ENCODE results near the gene NRCAM. TPM values are rescaled to one million over a fixed set of nuclear protein-coding genes. Genes with fewer than 3 reads are reported as not detected.

NRCAM gene
- total and polyA plus RNA-seq, 2 of the 8 experiments (the other 6 are each of a cell fraction or from before 2014, with no cell fraction given): 2.7 to 3.8 TPM

DNA sequence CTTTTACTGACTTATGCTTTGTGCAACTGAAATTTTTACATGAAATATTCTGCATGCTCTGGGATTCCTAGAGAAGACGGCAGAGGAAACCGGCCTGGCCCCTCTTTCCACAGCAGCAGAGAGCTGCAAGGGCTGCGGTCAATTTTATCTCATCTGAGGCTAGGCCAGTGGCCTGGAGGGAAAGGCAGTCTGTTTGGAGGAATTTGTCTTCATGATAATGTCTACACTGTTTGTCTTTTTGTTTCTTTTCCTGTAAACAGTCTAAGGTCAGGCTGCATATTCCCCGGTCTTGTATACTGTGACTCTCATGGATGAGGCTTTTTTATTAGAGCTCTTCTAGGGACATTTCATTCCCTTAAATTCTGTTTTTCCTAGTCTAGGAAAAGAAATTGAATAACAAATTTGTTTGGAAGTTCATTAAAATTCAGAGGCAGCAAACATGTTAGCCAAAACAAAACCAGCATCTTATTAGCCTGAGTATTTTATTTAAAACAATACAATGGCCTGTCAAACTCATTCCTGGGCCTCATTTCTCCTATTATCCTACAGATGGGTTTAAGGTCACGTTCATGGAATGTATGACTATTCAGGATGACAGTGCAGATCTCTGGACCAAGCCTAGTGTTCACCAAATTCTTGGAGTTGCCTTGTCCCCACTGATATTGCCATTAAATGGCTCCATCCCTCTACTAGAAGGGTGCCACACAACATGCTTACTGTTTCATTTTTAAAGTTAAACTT is 352.5 kb downstream of the NRCAM start:
- no peaks in the 10 kb centered on the region for H3K4me1 ChIP-seq (replicated peaks in 1 of 4; ENCODE audit: control insufficient read depth in 3 of 4, insufficient read depth in 4 of 4, low read length in 3 of 4)
- TF ChIP-seq, protein P1, sequence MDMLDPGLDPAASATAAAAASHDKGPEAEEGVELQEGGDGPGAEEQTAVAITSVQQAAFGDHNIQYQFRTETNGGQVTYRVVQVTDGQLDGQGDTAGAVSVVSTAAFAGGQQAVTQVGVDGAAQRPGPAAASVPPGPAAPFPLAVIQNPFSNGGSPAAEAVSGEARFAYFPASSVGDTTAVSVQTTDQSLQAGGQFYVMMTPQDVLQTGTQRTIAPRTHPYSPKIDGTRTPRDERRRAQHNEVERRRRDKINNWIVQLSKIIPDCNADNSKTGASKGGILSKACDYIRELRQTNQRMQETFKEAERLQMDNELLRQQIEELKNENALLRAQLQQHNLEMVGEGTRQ (IDR thresholded peaks at IDR 0.05; ENCODE audit: low read length): no peak
- TF ChIP-seq EZH2 (IDR thresholded peaks at IDR 0.05; ENCODE audit: low read depth, low read length, severe bottlenecking) (no peak), KDM1A (IDR thresholded peaks at IDR 0.05; ENCODE audit: borderline replicate concordance, low read length) (no peak)

More for the DNA sequence above, 352.5 kb downstream of the NRCAM start:
- Histone ChIP-seq H3K14ac (ENCODE audit: insufficient read length) (no peak overlapping the region), H3K9me3 (ENCODE audit: insufficient read depth in 2 of 2, low read depth in 1 of 2, low read length in 1 of 2) (no peaks in the 10 kb centered on the region), H4K8ac (ENCODE audit: extremely low read depth, insufficient read depth, low read length) (no peak overlapping the region), H3K23ac (ENCODE audit: insufficient read length) (no peak overlapping the region), H2BK120ac (replicated peaks; ENCODE audit: low read depth, low read length) (no peak overlapping the region), H2BK15ac (ENCODE audit: low read length) (no peak overlapping the region), H2BK12ac (ENCODE audit: low read depth, low read length) (no peak overlapping the region), H2AK5ac (ENCODE audit: low read depth, low read length) (no peak overlapping the region), H3K36me3 (ENCODE audit: control insufficient read depth in 2 of 4, insufficient read depth in 4 of 4, low read length in 3 of 4) (no peaks in the 10 kb centered on the region), H4K5ac (ENCODE audit: insufficient read length, low read depth, low read length) (no peak overlapping the region), H3K79me2 (ENCODE audit: control insufficient read depth in 1 of 2, insufficient read depth in 2 of 2, low read length in 2 of 2) (no peaks in the 10 kb centered on the region), H3K4me3 (ENCODE audit: extremely low read depth in 1 of 4, insufficient read depth in 2 of 4, low read depth in 3 of 4, low read length in 4 of 4) (no peak overlapping the region), H3K4ac (replicated peaks; ENCODE audit: insufficient read length, low read depth, low read length) (no peak overlapping the region), H4K20me1 (replicated peaks in 1 of 2; ENCODE audit: control insufficient read depth in 1 of 2, insufficient read depth in 2 of 2, low read length in 2 of 2) (no peaks in the 10 kb centered on the region), H2BK5ac (ENCODE audit: low read depth, low read length) (no peak overlapping the region), H3K18ac (ENCODE audit: extremely low read depth, low read length) (no peak overlapping the region), H4K91ac (replicated peaks; ENCODE audit: insufficient read length, low read length) (no peak overlapping the region), H3K27me3 (replicated peaks in 1 of 4; ENCODE audit: control insufficient read depth in 3 of 4, extremely low read depth in 1 of 4, insufficient read depth in 3 of 4, low read length in 3 of 4) (no peaks in the 10 kb centered on the region), H3K27ac (ENCODE audit: low read depth, low read length) (no peak overlapping the region), H2BK20ac (ENCODE audit: low read length) (no peak overlapping the region), H3K23me2 (ENCODE audit: low read depth, low read length) (no peaks in the 10 kb centered on the region), H3K9ac (replicated peaks in 1 of 4; ENCODE audit: extremely low read depth in 1 of 4, low read depth in 3 of 4, low read length in 3 of 4) (no peak overlapping the region), H3K56ac (replicated peaks; ENCODE audit: insufficient read length, low read depth, low read length) (no peak overlapping the region), H3K79me1 (ENCODE audit: low read depth, low read length) (no peaks in the 10 kb centered on the region), H3K4me2 (ENCODE audit: insufficient read depth in 1 of 2, low read depth in 2 of 2, low read length in 2 of 2) (no peak overlapping the region), H2AFZ (ENCODE audit: low read length) (0 out of 2 replicates have a peak overlapping the region, but pooled peaks have one; percentile 66)
- 86% methylated on average over 5 of the region's 5 CpGs; no CpG with 5 or more reads in 1 of the 2 experiments for WGBS, 2 experiments (ENCODE audit: extremely low coverage in 1 of 2, insufficient coverage in 1 of 2, insufficient read length in 1 of 2, insufficient replicate concordance in 2 of 2, low coverage in 1 of 2, low lambda C conversion rate in 2 of 2, missing lambda C conversion rate in 1 of 2)
- POLR2A ChIA-PET (ENCODE audit: partially characterized antibody): no interaction called here
- CTCF ChIA-PET (ENCODE audit: partially characterized antibody): interaction anchor here (0.7 to 3.7 kb wide), 4 partner anchors 9 to 349 kb away, joined by 3 to 21 read pairs (median 4); no protein-coding TSS in a partner anchor
- FAIRE-seq (no peak), DNase-seq (ENCODE audit: low read depth in 1 of 2, low spot score in 2 of 2) (no peak)

All from H1 (cell line).